HCT116 (cell line): ENCODE measurements around the gene AFDN.

Experiments used
- EZH2phosphoT487 ChIP-seq: fragments of 200-600 bp; IDR thresholded peaks from 2 replicates; pipeline ENCODE4 v1.6.1; 2018; ENCODE audit warnings: antibody characterized with exemption, borderline replicate concordance
- POLR2A ChIP-seq: IDR thresholded peaks from 2 replicates; pipeline ENCODE4 v1.7.0; 2011; ENCODE audit warnings: borderline replicate concordance; ENCODE audit not compliant: insufficient read depth, insufficient read length; ENCODE audit errors: extremely low read depth
- REST ChIP-seq: IDR thresholded peaks from 2 replicates; pipeline ENCODE4 v1.6.1; 2012; ENCODE audit warnings: low read depth
- SIN3A ChIP-seq: IDR thresholded peaks from 2 replicates; pipeline ENCODE4 v1.6.1; 2012; ENCODE audit warnings: low read depth
- TF ChIP-seq, protein P1 (sequence below), 3 experiments: fragments of 200-600 bp in 1 of 3; sonication (generic) in 1 of 3; IDR thresholded peaks in 2 of 3; conservative IDR thresholded peaks in 1 of 3; 2 replicates each; pipeline ENCODE4 v1.5.1; 2012 to 2017; ENCODE audit warnings: low read depth in 2 of 3, low read length in 2 of 3, antibody characterized with exemption in 1 of 3, borderline replicate concordance in 1 of 3, control low read depth in 1 of 3, mild to moderate bottlenecking in 1 of 3, mixed read lengths in 1 of 3, mixed run types in 1 of 3, moderate library complexity in 1 of 3; ENCODE audit not compliant: insufficient read depth in 1 of 3

DNA sequence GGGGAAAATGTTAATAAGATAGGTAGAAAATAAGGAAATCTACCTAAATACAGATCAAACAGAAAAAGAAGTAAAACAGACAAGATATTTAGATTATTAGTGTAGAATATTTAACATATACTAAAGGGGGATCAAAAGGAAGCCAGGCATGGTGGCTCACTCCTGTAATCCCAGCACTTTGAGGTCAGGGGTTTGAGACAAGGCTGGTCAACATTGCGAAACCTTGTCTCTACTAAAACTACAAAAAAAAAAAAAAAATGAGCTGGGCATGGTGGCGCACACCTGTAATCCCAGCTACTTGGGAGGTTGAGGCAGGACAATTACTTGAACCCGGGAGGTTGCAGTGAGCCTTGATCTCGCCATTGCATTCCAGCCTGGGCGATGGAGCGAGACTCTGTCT, 55.5 kb downstream of the AFDN start:
- TF ChIP-seq REST (no peak), EZH2phosphoT487 (no peak), POLR2A (no peak), SIN3A (no peak)
- TF ChIP-seq, protein P1, sequence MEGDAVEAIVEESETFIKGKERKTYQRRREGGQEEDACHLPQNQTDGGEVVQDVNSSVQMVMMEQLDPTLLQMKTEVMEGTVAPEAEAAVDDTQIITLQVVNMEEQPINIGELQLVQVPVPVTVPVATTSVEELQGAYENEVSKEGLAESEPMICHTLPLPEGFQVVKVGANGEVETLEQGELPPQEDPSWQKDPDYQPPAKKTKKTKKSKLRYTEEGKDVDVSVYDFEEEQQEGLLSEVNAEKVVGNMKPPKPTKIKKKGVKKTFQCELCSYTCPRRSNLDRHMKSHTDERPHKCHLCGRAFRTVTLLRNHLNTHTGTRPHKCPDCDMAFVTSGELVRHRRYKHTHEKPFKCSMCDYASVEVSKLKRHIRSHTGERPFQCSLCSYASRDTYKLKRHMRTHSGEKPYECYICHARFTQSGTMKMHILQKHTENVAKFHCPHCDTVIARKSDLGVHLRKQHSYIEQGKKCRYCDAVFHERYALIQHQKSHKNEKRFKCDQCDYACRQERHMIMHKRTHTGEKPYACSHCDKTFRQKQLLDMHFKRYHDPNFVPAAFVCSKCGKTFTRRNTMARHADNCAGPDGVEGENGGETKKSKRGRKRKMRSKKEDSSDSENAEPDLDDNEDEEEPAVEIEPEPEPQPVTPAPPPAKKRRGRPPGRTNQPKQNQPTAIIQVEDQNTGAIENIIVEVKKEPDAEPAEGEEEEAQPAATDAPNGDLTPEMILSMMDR (IDR thresholded peaks at IDR 0.05 in 2 of 3, conservative IDR thresholded peaks at IDR 0.05 in 1 of 3; ENCODE audit: borderline replicate concordance in 1 of 3, insufficient read depth in 1 of 3, low read depth in 2 of 3, low read length in 2 of 3) = no peak
